Memory B cell (primary cell): ENCODE results near the gene BARHL1.

ENCODE experiments used
- ATAC-seq: fragments of 150-1000 bp; cut with Tn5 transposase; 2 replicates; pipeline ENCODE4 v1.10.0; 2021; ENCODE audit warnings: low read depth, mild to moderate bottlenecking, moderate library complexity
- DNase-seq, 2 donors: peaks; one replicate each; pipeline ENCODE4 v3.0.0; 2022; ENCODE audit warnings: low spot score in 2 of 2
- H3K27ac Mint-ChIP-seq: one replicate; pipeline ENCODE4 v1.8.0; 2022; ENCODE audit warnings: mild to moderate bottlenecking, moderate library complexity, mixed read lengths
- H3K27me3 Mint-ChIP-seq: one replicate; pipeline ENCODE4 v1.8.0; 2022; ENCODE audit warnings: mixed read lengths
- H3K36me3 Mint-ChIP-seq: one replicate; pipeline ENCODE4 v1.8.0; 2022; ENCODE audit warnings: mild to moderate bottlenecking, mixed read lengths
- H3K4me1 Mint-ChIP-seq: one replicate; pipeline ENCODE4 v1.8.0; 2022; ENCODE audit warnings: mixed read lengths
- H3K4me3 Mint-ChIP-seq: one replicate; pipeline ENCODE4 v1.8.0; 2022; ENCODE audit warnings: mild to moderate bottlenecking, moderate library complexity, mixed read lengths
- H3K9me3 Mint-ChIP-seq: one replicate; pipeline ENCODE4 v1.8.0; 2022; ENCODE audit warnings: mixed read lengths

The BARHL1 gene

GRCh38 chr9:132597073-132597775 is 14.8 kb downstream of the BARHL1 start:
- no peak overlapping the region for H3K4me3 Mint-ChIP-seq
- H3K27me3 Mint-ChIP-seq = peaks cover 5% of the 10 kb centered on the region
- DNase-seq = no peak
- no peak for ATAC-seq
- no peak overlapping the region for H3K27ac Mint-ChIP-seq
- no peaks in the 10 kb centered on the region for H3K9me3 Mint-ChIP-seq
- no peaks in the 10 kb centered on the region for H3K4me1 Mint-ChIP-seq
- peaks cover 55% of the 10 kb centered on the region for H3K36me3 Mint-ChIP-seq

GRCh38 chr9:132600326-132600984 is 18.0 kb downstream of the BARHL1 start:
- ATAC-seq (no peak), DNase-seq (no peak)
- peaks cover 2% of the 10 kb centered on the region for H3K27me3 Mint-ChIP-seq
- H3K4me3 Mint-ChIP-seq = no peak overlapping the region
- no peaks in the 10 kb centered on the region for H3K4me1 Mint-ChIP-seq
- H3K36me3 Mint-ChIP-seq = peaks cover 61% of the 10 kb centered on the region
- no peaks in the 10 kb centered on the region for H3K9me3 Mint-ChIP-seq
- H3K27ac Mint-ChIP-seq = no peak overlapping the region

GRCh38 chr9:132602207-132602606 is 19.8 kb downstream of the BARHL1 start:
- H3K36me3 Mint-ChIP-seq = peaks cover 59% of the 10 kb centered on the region
- no peaks in the 10 kb centered on the region for H3K9me3 Mint-ChIP-seq
- no peak for ATAC-seq
- H3K27me3 Mint-ChIP-seq = no peaks in the 10 kb centered on the region
- no peak for DNase-seq
- H3K27ac Mint-ChIP-seq = no peak overlapping the region
- no peaks in the 10 kb centered on the region for H3K4me1 Mint-ChIP-seq
- no peak overlapping the region for H3K4me3 Mint-ChIP-seq

- Mint-ChIP-seq H3K4me3 (no peak overlapping the region), H3K27ac (no peak overlapping the region), H3K27me3 (no peaks in the 10 kb centered on the region), H3K4me1 (no peaks in the 10 kb centered on the region), H3K9me3 (no peaks in the 10 kb centered on the region), H3K36me3 (peaks cover 60% of the 10 kb centered on the region)
- ATAC-seq (no peak), DNase-seq (no peak)
Measured at GRCh38 chr9:132605387-132605786, 23.0 kb downstream of the BARHL1 start.

- Mint-ChIP-seq H3K36me3 (peaks cover 59% of the 10 kb centered on the region), H3K4me1 (no peaks in the 10 kb centered on the region), H3K9me3 (no peaks in the 10 kb centered on the region), H3K4me3 (no peak overlapping the region), H3K27ac (no peak overlapping the region), H3K27me3 (no peaks in the 10 kb centered on the region)
- ATAC-seq = no peak
- no peak for DNase-seq
Measured at GRCh38 chr9:132606066-132606465, 23.7 kb downstream of the BARHL1 start.

GRCh38 chr9:132609184-132609583 is 26.8 kb downstream of the BARHL1 start:
- Mint-ChIP-seq H3K27ac (no peak overlapping the region), H3K9me3 (no peaks in the 10 kb centered on the region), H3K4me1 (no peaks in the 10 kb centered on the region), H3K36me3 (peaks cover 50% of the 10 kb centered on the region), H3K27me3 (no peaks in the 10 kb centered on the region), H3K4me3 (no peak overlapping the region)
- no peak for ATAC-seq
- no peak for DNase-seq

- Mint-ChIP-seq H3K36me3 (peaks cover 56% of the 10 kb centered on the region), H3K27ac (no peak overlapping the region), H3K27me3 (no peaks in the 10 kb centered on the region), H3K4me3 (no peak overlapping the region), H3K4me1 (no peaks in the 10 kb centered on the region), H3K9me3 (no peaks in the 10 kb centered on the region)
- DNase-seq (no peak), ATAC-seq (no peak)
Measured at GRCh38 chr9:132609829-132610228, 27.4 kb downstream of the BARHL1 start.

- Mint-ChIP-seq H3K27me3 (no peaks in the 10 kb centered on the region), H3K36me3 (peaks cover 56% of the 10 kb centered on the region), H3K4me1 (no peaks in the 10 kb centered on the region), H3K4me3 (no peak overlapping the region), H3K9me3 (no peaks in the 10 kb centered on the region), H3K27ac (no peak overlapping the region)
- DNase-seq (no peak), ATAC-seq (no peak)
Measured at GRCh38 chr9:132610661-132611060, 28.3 kb downstream of the BARHL1 start.

- Mint-ChIP-seq H3K4me1 (peaks cover 3% of the 10 kb centered on the region), H3K27me3 (no peaks in the 10 kb centered on the region), H3K4me3 (no peak overlapping the region), H3K9me3 (no peaks in the 10 kb centered on the region), H3K27ac (no peak overlapping the region), H3K36me3 (peaks cover 61% of the 10 kb centered on the region)
- no peak for DNase-seq
- ATAC-seq = no peak
Measured at GRCh38 chr9:132614324-132614723, 31.9 kb downstream of the BARHL1 start.

- Mint-ChIP-seq H3K4me1 (peaks cover 3% of the 10 kb centered on the region), H3K4me3 (no peak overlapping the region), H3K9me3 (no peaks in the 10 kb centered on the region), H3K27me3 (no peaks in the 10 kb centered on the region), H3K27ac (no peak overlapping the region), H3K36me3 (peaks cover 52% of the 10 kb centered on the region)
- no peak for ATAC-seq
- DNase-seq = no peak
Measured at GRCh38 chr9:132615774-132616173, 33.4 kb downstream of the BARHL1 start.

GRCh38 chr9:132616725-132617124 is 34.3 kb downstream of the BARHL1 start:
- Mint-ChIP-seq H3K4me3 (no peak overlapping the region), H3K27ac (no peak overlapping the region), H3K9me3 (no peaks in the 10 kb centered on the region), H3K36me3 (peaks cover 45% of the 10 kb centered on the region), H3K4me1 (peaks cover 3% of the 10 kb centered on the region), H3K27me3 (no peaks in the 10 kb centered on the region)
- DNase-seq (no peak), ATAC-seq (no peak)

GRCh38 chr9:132622159-132622558 is 39.8 kb downstream of the BARHL1 start:
- no peak for ATAC-seq
- DNase-seq = no peak
- H3K9me3 Mint-ChIP-seq = no peaks in the 10 kb centered on the region
- H3K27me3 Mint-ChIP-seq = no peaks in the 10 kb centered on the region
- H3K36me3 Mint-ChIP-seq = peaks cover 25% of the 10 kb centered on the region
- no peaks in the 10 kb centered on the region for H3K4me1 Mint-ChIP-seq
- H3K4me3 Mint-ChIP-seq = no peak overlapping the region
- no peak overlapping the region for H3K27ac Mint-ChIP-seq

- Mint-ChIP-seq H3K4me1 (no peaks in the 10 kb centered on the region), H3K36me3 (peaks cover 36% of the 10 kb centered on the region), H3K27me3 (no peaks in the 10 kb centered on the region)
Measured at GRCh38 chr9:132626285-132626684, 43.9 kb downstream of the BARHL1 start.

GRCh38 chr9:132627106-132627505 is 44.7 kb downstream of the BARHL1 start:
- peaks cover 37% of the 10 kb centered on the region for H3K36me3 Mint-ChIP-seq
- ATAC-seq (no peak), DNase-seq (no peak)
- H3K27me3 Mint-ChIP-seq = no peaks in the 10 kb centered on the region
- no peaks in the 10 kb centered on the region for H3K4me1 Mint-ChIP-seq
- H3K9me3 Mint-ChIP-seq = no peaks in the 10 kb centered on the region
- no peak overlapping the region for H3K27ac Mint-ChIP-seq
- H3K4me3 Mint-ChIP-seq = no peak overlapping the region

More at GRCh38 chr9:132626285-132626684, 43.9 kb downstream of the BARHL1 start:
- no peaks in the 10 kb centered on the region for H3K9me3 Mint-ChIP-seq
- no peak for DNase-seq
- H3K4me3 Mint-ChIP-seq = no peak overlapping the region
- ATAC-seq = no peak
- H3K27ac Mint-ChIP-seq = no peak overlapping the region

GRCh38 chr9:132627594-132627993 is 45.2 kb downstream of the BARHL1 start:
- no peak overlapping the region for H3K4me3 Mint-ChIP-seq
- H3K27me3 Mint-ChIP-seq = no peaks in the 10 kb centered on the region
- H3K27ac Mint-ChIP-seq = no peak overlapping the region
- no peaks in the 10 kb centered on the region for H3K9me3 Mint-ChIP-seq
- ATAC-seq = no peak
- no peak for DNase-seq
- H3K4me1 Mint-ChIP-seq = no peaks in the 10 kb centered on the region
- peaks cover 38% of the 10 kb centered on the region for H3K36me3 Mint-ChIP-seq
